ENCODE measurements around the gene EFEMP2.

The EFEMP2 gene

DNA sequence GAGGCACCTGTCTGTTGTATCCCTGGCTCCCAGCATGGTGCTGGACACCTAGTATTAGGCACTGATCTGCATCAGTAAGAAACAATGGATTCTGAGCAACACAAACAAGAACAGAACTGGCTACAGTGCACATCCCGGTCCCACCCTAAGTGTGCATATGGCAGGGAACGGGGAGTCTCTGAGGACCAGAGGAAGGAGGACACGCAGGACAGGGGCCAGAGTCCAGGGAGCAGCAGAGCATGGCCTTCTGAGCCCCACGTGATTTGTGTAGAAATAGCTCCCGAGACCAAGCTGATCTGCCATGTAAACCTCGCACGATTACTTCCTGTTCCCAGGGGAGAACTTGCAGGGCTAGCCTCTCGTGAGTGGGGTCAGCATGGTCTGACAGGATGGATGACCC, 51.5 kb downstream of the EFEMP2 start:
- DNase-seq (ENCODE audit: low spot score): no peak

DNA sequence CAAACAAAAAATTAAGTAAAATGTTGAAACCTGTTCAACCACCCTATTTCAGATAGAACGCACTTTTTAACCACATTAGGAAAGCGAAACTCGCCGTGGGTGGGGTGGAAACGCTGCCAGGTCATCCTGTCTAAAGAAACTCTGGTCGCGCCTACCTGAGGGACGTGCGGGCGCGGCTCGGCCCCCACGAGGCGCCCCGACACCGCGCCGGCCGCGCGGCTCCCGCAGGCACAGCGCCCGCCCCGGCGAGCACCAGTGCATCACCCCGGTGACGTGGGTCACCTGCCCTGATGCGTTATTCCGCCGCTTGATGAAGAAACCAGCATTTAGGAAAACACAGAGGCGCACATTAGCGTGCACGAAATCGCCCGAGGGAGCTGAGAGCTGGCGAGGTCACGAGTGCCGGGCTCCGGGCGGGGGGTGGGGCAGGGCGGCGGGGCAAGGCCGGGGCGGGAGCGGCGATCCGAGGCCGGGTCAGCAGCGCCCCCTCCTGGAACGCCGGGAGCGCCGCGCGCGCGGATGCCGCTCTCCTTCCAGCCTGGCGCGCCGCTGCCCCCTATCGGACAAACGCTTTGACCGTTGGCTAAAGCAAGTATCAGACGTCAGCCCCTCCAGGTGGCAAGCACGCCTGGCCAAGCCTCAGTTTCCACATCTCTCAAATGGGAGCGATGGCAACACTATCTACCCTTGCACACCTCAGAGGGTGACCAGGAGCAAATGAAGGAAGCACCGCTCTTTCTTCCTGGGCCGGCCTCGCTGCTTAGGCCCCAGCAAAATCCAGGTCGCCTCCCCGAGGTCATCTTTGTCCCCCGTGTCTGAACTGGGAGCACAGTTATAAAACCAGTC, 54.5 kb downstream of the EFEMP2 start:
- DNase-seq (ENCODE audit: low spot score): peak; percentile 78

DNA sequence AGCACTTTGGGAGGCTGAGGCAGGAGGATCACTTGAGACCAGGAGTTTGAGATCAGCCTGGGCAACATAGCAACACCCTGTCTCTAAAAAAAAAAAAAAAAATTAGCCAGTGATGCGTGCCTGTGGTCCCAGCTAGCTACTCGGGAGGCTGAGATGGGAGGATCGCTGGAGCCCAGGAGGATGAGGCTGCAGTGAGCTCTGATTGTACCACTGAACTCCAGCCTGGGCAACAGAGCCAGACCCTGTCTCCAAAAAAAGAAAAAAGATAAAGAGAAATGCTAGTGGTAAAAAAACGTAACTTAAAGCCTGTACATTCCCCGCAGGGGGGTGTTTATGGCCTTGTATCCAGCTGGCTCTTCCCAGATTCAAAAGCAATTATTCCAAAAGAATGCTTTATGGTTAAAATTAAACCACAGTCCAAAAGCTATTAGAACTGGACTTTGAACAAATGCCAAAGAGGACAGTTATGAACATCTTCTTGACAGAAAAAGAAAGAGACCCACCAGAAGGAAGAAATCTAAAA, 55.2 kb downstream of the EFEMP2 start:
- DNase-seq (ENCODE audit: low spot score): no peak

DNA sequence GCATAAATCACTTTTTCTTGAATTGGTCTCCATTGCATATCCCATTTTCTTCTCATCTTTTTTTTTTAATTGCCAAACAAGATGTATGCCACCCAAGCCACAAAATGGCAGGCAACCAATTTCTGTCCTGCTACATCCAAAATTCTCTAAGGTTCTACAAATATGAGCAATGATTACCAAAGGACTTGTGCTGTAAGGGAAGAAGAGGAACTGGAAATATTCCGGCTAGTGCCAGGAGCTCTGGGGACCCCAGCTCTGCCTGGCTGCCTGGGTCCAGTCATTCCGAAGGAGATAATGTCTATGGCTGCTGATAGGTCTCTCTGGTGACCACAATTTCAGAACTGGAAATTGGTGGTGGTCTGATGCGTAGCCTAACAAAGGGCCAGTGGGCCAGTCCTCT, 55.9 kb downstream of the EFEMP2 start:
- DNase-seq (ENCODE audit: low spot score): no peak

Data from COLO829 (cell line).